Left renal pelvis (tissue), 4 donors: Measurements from ENCODE around the gene CYB5R4. TPM values are rescaled to one million over a fixed set of nuclear protein-coding genes. Genes with fewer than 3 reads are reported as not detected.
A peak's percentile ranks its signal among the peaks of the same experiment; 100 is the strongest.
"Not testable (repeated sequence)": the region's sequence is repeated elsewhere in the genome, so short reads cannot be mapped to it uniquely, and the experiment has no call there.

Experiments
- DNase-seq, 4 donors: peaks; one replicate each; pipeline ENCODE4 v3.0.0-alpha.2; 2013; ENCODE audit warnings: low read depth in 4 of 4, low spot score in 3 of 4
- polyA plus RNA-seq, 4 donors: library from polyadenylated mRNA; unstranded; fragments of 120-200 nt; gene quantifications; one replicate each; pipeline ENCODE4 v1.2.1, GENCODE V29; 2013; ENCODE audit not compliant: insufficient read length in 4 of 4

Gene CYB5R4
- polyA plus RNA-seq, 4 donors = 9.3 to 11.6 (median 10.0) TPM

GRCh38 chr6:83862776-83863471 is 3.4 kb downstream of the CYB5R4 start:
- DNase-seq = no peak

- no peak for DNase-seq
These were observed 7.6 kb downstream of the CYB5R4 start for GRCh38 chr6:83867043-83867442.

- no peak for DNase-seq
These were observed 8.2 kb downstream of the CYB5R4 start for GRCh38 chr6:83867527-83868161.

GRCh38 chr6:83868639-83869038 is 9.2 kb downstream of the CYB5R4 start:
- no peak for DNase-seq

GRCh38 chr6:83870649-83871048 is 11.2 kb downstream of the CYB5R4 start:
- no peak for DNase-seq

- DNase-seq = no peak
These were observed 13.1 kb downstream of the CYB5R4 start for GRCh38 chr6:83872386-83873118.

- no peak for DNase-seq
These were observed 14.4 kb downstream of the CYB5R4 start for GRCh38 chr6:83873869-83874268.

- DNase-seq = no peak
These were observed 16.4 kb downstream of the CYB5R4 start for GRCh38 chr6:83875843-83876242.

GRCh38 chr6:83878902-83879644 is 19.6 kb downstream of the CYB5R4 start:
- DNase-seq = no peak

GRCh38 chr6:83879746-83880145 is 20.3 kb downstream of the CYB5R4 start:
- no peak for DNase-seq

- DNase-seq = no peak
These were observed 23.8 kb downstream of the CYB5R4 start for GRCh38 chr6:83883240-83883639.

GRCh38 chr6:83884523-83884922 is 25.0 kb downstream of the CYB5R4 start:
- peak in 3 of 4 donors; percentile 3 to 8 (median 7) for DNase-seq

- no peak for DNase-seq
These were observed 26.5 kb downstream of the CYB5R4 start for GRCh38 chr6:83885984-83886383.

GRCh38 chr6:83889621-83890020 is 30.1 kb downstream of the CYB5R4 start:
- no peak for DNase-seq

- no peak for DNase-seq
These were observed 31.0 kb downstream of the CYB5R4 start for GRCh38 chr6:83890520-83890919.

GRCh38 chr6:83891586-83891985 is 32.1 kb downstream of the CYB5R4 start:
- DNase-seq = no peak

GRCh38 chr6:83893024-83893423 is 33.5 kb downstream of the CYB5R4 start:
- no peak for DNase-seq

GRCh38 chr6:83897094-83897493 is 37.6 kb downstream of the CYB5R4 start:
- DNase-seq = not testable (repeated sequence)

GRCh38 chr6:83901624-83902023 is 42.1 kb downstream of the CYB5R4 start:
- no peak for DNase-seq

- DNase-seq = no peak
These were observed 44.9 kb downstream of the CYB5R4 start for GRCh38 chr6:83904395-83904794.

GRCh38 chr6:83905648-83906047 is 46.2 kb downstream of the CYB5R4 start:
- DNase-seq = no peak
